ENCODE measurements around the gene PMF1. TPM values are rescaled to one million over a fixed set of nuclear protein-coding genes. Genes with fewer than 3 reads are reported as not detected.

Gene PMF1
- total RNA-seq, 2 donors from 2014 or later: 26.4 to 33.2 TPM

DNA sequence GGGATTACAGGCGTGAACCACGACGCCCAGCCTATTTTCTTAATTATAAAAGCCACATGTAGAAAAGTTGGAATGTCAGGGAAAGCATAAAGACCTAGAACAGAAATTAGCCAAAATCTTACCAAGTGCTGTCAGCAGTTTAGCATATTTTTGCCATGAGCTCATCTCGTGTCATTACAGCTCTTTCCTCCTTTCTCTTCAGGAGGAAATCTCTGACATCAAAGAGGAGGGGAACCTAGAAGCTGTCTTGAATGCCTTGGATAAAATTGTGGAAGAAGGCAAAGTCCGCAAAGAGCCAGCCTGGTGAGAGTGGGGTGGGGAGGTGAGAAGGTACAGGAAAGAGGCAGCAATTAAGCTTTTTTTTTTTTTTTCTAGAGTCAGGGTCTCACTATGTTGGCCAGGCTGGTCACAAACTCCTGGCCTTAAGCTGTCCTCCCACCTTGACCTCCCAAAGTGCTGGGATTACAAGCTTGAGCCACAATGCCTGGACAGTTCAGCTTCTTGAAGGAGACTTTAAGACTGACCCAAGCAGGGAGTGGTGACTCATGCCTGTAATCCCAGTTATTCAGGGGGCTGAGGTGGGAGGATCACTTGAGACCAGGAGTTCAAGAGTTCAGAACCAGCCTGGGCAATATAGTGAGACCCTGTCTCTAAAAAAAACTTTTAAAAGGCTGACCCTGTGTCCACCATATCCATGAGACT is 20.8 kb downstream of the PMF1 start:
- no peak for DNase-seq (ENCODE audit: low spot score)
- H3K27ac ChIP-seq: no peak overlapping the region
- no peaks in the 10 kb centered on the region for H3K4me1 ChIP-seq (ENCODE audit: control insufficient read depth in 1 of 2, low read depth in 2 of 2)
- TF ChIP-seq, protein P1, sequence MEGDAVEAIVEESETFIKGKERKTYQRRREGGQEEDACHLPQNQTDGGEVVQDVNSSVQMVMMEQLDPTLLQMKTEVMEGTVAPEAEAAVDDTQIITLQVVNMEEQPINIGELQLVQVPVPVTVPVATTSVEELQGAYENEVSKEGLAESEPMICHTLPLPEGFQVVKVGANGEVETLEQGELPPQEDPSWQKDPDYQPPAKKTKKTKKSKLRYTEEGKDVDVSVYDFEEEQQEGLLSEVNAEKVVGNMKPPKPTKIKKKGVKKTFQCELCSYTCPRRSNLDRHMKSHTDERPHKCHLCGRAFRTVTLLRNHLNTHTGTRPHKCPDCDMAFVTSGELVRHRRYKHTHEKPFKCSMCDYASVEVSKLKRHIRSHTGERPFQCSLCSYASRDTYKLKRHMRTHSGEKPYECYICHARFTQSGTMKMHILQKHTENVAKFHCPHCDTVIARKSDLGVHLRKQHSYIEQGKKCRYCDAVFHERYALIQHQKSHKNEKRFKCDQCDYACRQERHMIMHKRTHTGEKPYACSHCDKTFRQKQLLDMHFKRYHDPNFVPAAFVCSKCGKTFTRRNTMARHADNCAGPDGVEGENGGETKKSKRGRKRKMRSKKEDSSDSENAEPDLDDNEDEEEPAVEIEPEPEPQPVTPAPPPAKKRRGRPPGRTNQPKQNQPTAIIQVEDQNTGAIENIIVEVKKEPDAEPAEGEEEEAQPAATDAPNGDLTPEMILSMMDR (IDR thresholded peaks at IDR 0.05): no peak
- H3K9me3 ChIP-seq: no peaks in the 10 kb centered on the region
- no peaks in the 10 kb centered on the region for H3K27me3 ChIP-seq (replicated peaks; ENCODE audit: insufficient read depth)
- no peak for ATAC-seq (ENCODE audit: insufficient number of reproducible peaks, low FRiP score, low read depth)
- no peak overlapping the region for H3K4me3 ChIP-seq
- H3K36me3 ChIP-seq: peaks cover 49% of the 10 kb centered on the region

DNA sequence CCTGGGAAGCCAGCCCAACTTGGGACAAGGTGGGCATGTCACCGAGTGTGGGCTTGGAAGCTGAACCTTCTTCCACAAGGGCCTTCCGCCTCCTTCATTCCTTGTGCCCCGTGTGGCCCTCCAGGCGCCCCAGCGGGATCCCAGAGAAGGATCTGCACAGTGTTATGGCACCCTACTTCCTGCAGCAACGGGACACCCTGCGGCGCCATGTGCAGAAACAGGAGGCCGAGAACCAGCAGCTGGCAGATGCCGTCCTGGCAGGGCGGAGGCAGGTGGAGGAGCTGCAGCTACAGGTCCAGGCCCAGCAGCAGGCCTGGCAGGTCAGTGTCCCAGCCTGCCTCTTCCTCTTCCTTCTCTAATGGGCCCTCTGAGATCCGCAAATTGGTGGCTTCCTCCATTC is 23.4 kb downstream of the PMF1 start:
- no peak overlapping the region for H3K4me3 ChIP-seq
- no peaks in the 10 kb centered on the region for H3K4me1 ChIP-seq (ENCODE audit: control insufficient read depth in 1 of 2, low read depth in 2 of 2)
- no peaks in the 10 kb centered on the region for H3K9me3 ChIP-seq
- peaks cover 58% of the 10 kb centered on the region for H3K36me3 ChIP-seq
- TF ChIP-seq, protein P1 (IDR thresholded peaks at IDR 0.05): no peak
- DNase-seq (ENCODE audit: low spot score): no peak
- ATAC-seq (ENCODE audit: insufficient number of reproducible peaks, low FRiP score, low read depth): no peak
- H3K27ac ChIP-seq: no peak overlapping the region
- no peaks in the 10 kb centered on the region for H3K27me3 ChIP-seq (replicated peaks; ENCODE audit: insufficient read depth)

DNA sequence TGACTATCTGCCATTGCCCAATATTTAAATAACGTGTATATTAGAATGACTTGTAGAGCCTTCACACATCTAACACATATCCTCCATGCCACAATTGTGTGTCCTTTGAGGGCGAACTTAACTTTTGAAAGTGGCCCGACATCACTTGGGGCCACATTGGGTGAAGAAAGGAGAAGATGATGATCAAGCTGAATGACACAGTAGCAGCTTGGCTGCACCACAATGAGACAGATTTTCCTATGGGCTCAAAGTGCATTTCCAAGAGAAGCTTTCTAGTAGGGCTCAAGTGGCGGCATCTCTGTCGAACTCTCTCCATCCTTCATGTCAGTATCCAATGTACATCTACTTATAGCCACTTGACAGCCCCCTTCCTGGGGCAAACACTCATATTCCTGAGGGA is 25.4 kb downstream of the PMF1 start:
- H3K4me1 ChIP-seq (ENCODE audit: control insufficient read depth in 1 of 2, low read depth in 2 of 2): no peaks in the 10 kb centered on the region

GRCh38 chr1:156241311-156241811 is 28.6 kb downstream of the PMF1 start:
- DNase-seq (ENCODE audit: low spot score): no peak
- no peak for ATAC-seq (ENCODE audit: insufficient number of reproducible peaks, low FRiP score, low read depth)
- no peak overlapping the region for H3K4me3 ChIP-seq
- no peaks in the 10 kb centered on the region for H3K9me3 ChIP-seq
- TF ChIP-seq, protein P1 (IDR thresholded peaks at IDR 0.05): no peak
- H3K36me3 ChIP-seq: peaks cover 37% of the 10 kb centered on the region
- H3K27ac ChIP-seq: no peak overlapping the region
- H3K4me1 ChIP-seq (ENCODE audit: control insufficient read depth in 1 of 2, low read depth in 2 of 2): peaks cover 0 to 12% of the 10 kb centered on the region in 2 donors
- H3K27me3 ChIP-seq (replicated peaks; ENCODE audit: insufficient read depth): no peaks in the 10 kb centered on the region

More for the DNA sequence above, 25.4 kb downstream of the PMF1 start:
- Histone ChIP-seq H3K27ac (no peak overlapping the region), H3K27me3 (replicated peaks; ENCODE audit: insufficient read depth) (no peaks in the 10 kb centered on the region), H3K4me3 (no peak overlapping the region), H3K9me3 (no peaks in the 10 kb centered on the region), H3K36me3 (peaks cover 62% of the 10 kb centered on the region)
- ATAC-seq (ENCODE audit: insufficient number of reproducible peaks, low FRiP score, low read depth) (no peak), DNase-seq (ENCODE audit: low spot score) (no peak)
- TF ChIP-seq, protein P1 (IDR thresholded peaks at IDR 0.05): no peak

GRCh38 chr1:156241926-156242325 is 29.1 kb downstream of the PMF1 start, which contains the start of gene BGLAP:
BGLAP (plus strand) TSS chr1:156242184; CDS start chr1:156242232, 48 bp downstream.
- Histone ChIP-seq H3K4me3 (no peak within 1 kb of the TSS), H3K27me3 (replicated peaks; ENCODE audit: insufficient read depth) (no peaks in the 10 kb centered on the region), H3K9me3 (no peaks in the 10 kb centered on the region), H3K4me1 (ENCODE audit: control insufficient read depth in 1 of 2, low read depth in 2 of 2) (peaks cover 0 to 15% of the 10 kb centered on the region in 2 donors), H3K27ac (no peak within 1 kb of the TSS), H3K36me3 (peaks cover 31% of the 10 kb centered on the region)
- ATAC-seq (ENCODE audit: insufficient number of reproducible peaks, low FRiP score, low read depth) (no peak), DNase-seq (ENCODE audit: low spot score) (no peak)
- TF ChIP-seq, protein P1 (IDR thresholded peaks at IDR 0.05): no peak

All from thoracic aorta (tissue), 2 donors.